ENCODE measurements around the gene ZSCAN4. TPM values are rescaled to one million over a fixed set of nuclear protein-coding genes. Genes with fewer than 3 reads are reported as not detected.

Gene ZSCAN4
- total RNA-seq, 4 donors from 2014 or later: not detected

DNA sequence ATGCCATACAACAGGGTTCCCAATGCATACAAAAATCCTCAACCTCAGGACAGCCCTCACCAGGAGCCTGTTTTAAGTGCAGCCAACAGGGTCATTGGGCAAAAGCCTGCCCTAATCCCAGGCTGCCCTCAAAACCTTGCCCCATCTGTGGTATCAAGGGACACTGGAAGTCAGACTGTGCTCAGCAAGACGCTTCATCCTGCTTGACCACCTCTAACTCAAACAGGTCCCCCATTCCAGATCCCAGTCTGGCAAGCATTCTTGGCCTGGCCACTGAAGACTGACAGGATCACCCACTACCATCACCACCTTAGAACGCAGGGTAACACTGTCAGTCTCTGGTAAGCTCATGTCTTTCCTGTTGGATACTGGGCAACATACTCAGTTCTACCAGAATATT, 15.0 kb upstream of the ZSCAN4 start:
- no peaks in the 10 kb centered on the region for H3K9me3 ChIP-seq
- H3K4me3 ChIP-seq: no peak overlapping the region
- intact Hi-C loops (cut with DNase I; ENCODE audit: low total_unique reads) (no loop called here), in situ Hi-C loops (cut with MboI; ENCODE audit: low pct_ligation_motif_present in 1 of 4, low pct_unique_long_range_greater_than_20kb in 1 of 4, low sequenced_read_pairs in 3 of 4) (no loop called here)
- DNase-seq: no peak
- H3K27ac ChIP-seq: no peak overlapping the region
- H3K4me1 ChIP-seq: no peaks in the 10 kb centered on the region
- WGBS, 2 donors (ENCODE audit: low coverage in 1 of 2): 72% methylated on average over 2 of the region's 2 CpGs; no CpG with 5 or more reads in 1 of the 2 donors
- no peaks in the 10 kb centered on the region for H3K27me3 ChIP-seq
- TF ChIP-seq, protein P1, sequence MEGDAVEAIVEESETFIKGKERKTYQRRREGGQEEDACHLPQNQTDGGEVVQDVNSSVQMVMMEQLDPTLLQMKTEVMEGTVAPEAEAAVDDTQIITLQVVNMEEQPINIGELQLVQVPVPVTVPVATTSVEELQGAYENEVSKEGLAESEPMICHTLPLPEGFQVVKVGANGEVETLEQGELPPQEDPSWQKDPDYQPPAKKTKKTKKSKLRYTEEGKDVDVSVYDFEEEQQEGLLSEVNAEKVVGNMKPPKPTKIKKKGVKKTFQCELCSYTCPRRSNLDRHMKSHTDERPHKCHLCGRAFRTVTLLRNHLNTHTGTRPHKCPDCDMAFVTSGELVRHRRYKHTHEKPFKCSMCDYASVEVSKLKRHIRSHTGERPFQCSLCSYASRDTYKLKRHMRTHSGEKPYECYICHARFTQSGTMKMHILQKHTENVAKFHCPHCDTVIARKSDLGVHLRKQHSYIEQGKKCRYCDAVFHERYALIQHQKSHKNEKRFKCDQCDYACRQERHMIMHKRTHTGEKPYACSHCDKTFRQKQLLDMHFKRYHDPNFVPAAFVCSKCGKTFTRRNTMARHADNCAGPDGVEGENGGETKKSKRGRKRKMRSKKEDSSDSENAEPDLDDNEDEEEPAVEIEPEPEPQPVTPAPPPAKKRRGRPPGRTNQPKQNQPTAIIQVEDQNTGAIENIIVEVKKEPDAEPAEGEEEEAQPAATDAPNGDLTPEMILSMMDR (IDR thresholded peaks at IDR 0.05): no peak
- no peak for TF ChIP-seq POLR2AphosphoS5 (IDR thresholded peaks at IDR 0.05)
- no peak for TF ChIP-seq POLR2A (IDR thresholded peaks at IDR 0.05)
- no peak for TF ChIP-seq EP300 (IDR thresholded peaks at IDR 0.05; ENCODE audit: low read depth)
- no peaks in the 10 kb centered on the region for H3K36me3 ChIP-seq

DNA sequence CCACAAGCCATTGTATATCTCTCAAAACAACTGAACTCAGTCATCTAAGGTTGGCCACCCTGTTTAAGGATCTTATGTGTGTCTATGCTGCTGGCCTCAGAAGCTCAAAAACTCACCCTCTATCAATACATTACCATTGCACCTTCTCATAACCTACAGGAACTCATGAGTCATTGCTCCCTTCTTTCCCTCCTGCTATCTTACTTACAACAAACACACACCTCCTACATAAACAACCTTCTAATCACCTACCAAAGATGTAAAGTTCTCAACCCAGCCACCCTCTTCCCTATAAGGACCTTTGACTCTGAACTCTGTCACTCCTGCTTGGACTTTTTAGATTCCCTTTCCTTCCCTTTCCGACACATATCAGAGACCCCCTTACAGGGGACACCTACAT, 13.3 kb upstream of the ZSCAN4 start:
- intact Hi-C loops (cut with DNase I; ENCODE audit: low total_unique reads): no loop called here
- Histone ChIP-seq H3K27me3 (peaks cover 5% of the 10 kb centered on the region), H3K9me3 (no peaks in the 10 kb centered on the region), H3K4me3 (no peak overlapping the region), H3K36me3 (no peaks in the 10 kb centered on the region), H3K27ac (no peak overlapping the region), H3K4me1 (no peaks in the 10 kb centered on the region)
- WGBS, 2 donors (ENCODE audit: low coverage in 1 of 2): 90% methylated on average over 1 of the region's 1 CpG; no CpG with 5 or more reads in 1 of the 2 donors
- TF ChIP-seq POLR2AphosphoS5 (IDR thresholded peaks at IDR 0.05) (no peak), EP300 (IDR thresholded peaks at IDR 0.05; ENCODE audit: low read depth) (no peak), POLR2A (IDR thresholded peaks at IDR 0.05) (no peak)
- TF ChIP-seq, protein P1 (IDR thresholded peaks at IDR 0.05): no peak
- in situ Hi-C loops (cut with MboI; ENCODE audit: low pct_ligation_motif_present in 1 of 4, low pct_unique_long_range_greater_than_20kb in 1 of 4, low sequenced_read_pairs in 3 of 4): no loop called here
- no peak for DNase-seq

DNA sequence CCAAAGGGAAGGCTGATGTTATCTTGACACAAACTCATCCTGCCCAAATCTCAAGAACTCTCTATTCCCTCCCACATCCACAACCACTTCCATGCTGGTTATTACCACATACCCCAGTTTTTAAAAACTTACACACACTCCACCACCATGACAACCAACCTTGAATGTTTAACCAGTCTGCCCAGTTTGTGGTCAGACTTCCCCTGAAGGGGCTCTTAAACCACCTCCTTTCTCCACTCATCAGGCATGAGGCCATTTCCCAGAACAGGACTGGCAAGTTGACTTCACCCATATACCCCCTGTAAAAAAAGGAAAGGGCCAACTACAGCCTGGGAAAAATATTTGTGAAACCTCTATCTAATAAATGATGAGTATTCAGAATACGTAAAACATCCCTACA, 12.4 kb upstream of the ZSCAN4 start:
- intact Hi-C loops (cut with DNase I; ENCODE audit: low total_unique reads): no loop called here
- no peak for TF ChIP-seq POLR2AphosphoS5 (IDR thresholded peaks at IDR 0.05)
- TF ChIP-seq EP300 (IDR thresholded peaks at IDR 0.05; ENCODE audit: low read depth): no peak
- no peak for TF ChIP-seq POLR2A (IDR thresholded peaks at IDR 0.05)
- TF ChIP-seq, protein P1 (IDR thresholded peaks at IDR 0.05): no peak
- H3K27ac ChIP-seq: no peak overlapping the region

DNA sequence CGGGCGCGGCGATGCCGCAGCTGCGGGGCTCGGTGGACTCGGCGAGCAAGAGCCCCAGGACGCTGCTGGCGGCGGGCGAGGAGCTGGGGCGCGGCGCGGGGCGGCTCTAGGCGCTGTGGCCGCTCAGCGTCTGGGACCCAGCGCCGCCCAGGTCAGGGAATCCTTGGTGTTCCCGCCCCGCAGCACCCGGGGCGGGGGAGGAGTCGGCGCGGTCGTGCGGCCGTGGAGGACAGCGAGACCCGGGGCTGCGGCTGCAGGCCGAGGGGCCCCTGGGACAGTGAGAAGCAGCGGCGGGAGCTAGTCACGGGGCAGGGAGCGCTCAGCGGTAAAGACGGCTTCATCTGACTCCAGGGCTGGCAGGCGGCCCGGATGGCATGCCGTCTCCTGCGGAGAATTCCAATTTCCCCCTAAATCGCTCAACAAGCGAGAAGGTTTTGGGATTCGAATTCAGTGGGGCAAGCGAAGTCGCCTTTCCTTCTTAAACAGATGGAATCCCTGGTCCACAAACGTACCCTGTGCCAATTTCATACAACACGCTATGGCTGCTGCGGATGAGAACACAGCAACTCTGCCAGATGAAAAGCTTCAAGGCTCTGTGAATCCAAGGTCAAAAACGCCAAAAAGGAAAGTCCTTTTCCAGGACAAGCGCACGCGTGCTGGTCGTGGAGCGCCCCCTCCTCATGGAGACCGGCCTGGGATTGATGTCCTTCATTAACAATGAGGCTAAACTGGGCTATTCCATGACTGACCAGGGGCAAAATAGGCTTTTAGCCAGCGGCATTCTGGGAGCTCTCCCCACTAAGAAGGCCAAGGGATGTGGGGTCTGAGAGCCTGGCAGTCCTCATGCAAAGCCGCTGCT, 4.2 kb upstream of the ZSCAN4 start:
- Histone ChIP-seq H3K9me3 (no peaks in the 10 kb centered on the region), H3K27me3 (peaks cover 27% of the 10 kb centered on the region), H3K27ac (peak overlapping the region; percentile 2 to 75 (median 69)), H3K4me3 (peak overlapping the region; percentile 21 to 71 (median 46)), H3K36me3 (no peaks in the 10 kb centered on the region), H3K4me1 (peaks cover 3 to 14% (median 10%) of the 10 kb centered on the region in 4 donors)
- in situ Hi-C loops (cut with MboI; ENCODE audit: low pct_ligation_motif_present in 1 of 4, low pct_unique_long_range_greater_than_20kb in 1 of 4, low sequenced_read_pairs in 3 of 4) (no loop called here), intact Hi-C loops (cut with DNase I; ENCODE audit: low total_unique reads) (no loop called here)
- DNase-seq: peak; percentile 48
- 0 to 4% methylated on average over 16 to 64 of the region's 64 CpGs for WGBS, 2 donors (ENCODE audit: low coverage in 1 of 2)
- TF ChIP-seq, protein P1 (IDR thresholded peaks at IDR 0.05): no peak
- TF ChIP-seq POLR2A (IDR thresholded peaks at IDR 0.05) (no peak), POLR2AphosphoS5 (IDR thresholded peaks at IDR 0.05) (peak in 1 of 3 donors; percentile 6), EP300 (IDR thresholded peaks at IDR 0.05; ENCODE audit: low read depth) (no peak)

More for the DNA sequence above, 12.4 kb upstream of the ZSCAN4 start:
- Histone ChIP-seq H3K27me3 (peaks cover 5% of the 10 kb centered on the region), H3K4me1 (no peaks in the 10 kb centered on the region), H3K9me3 (no peaks in the 10 kb centered on the region), H3K36me3 (no peaks in the 10 kb centered on the region), H3K4me3 (no peak overlapping the region)
- in situ Hi-C loops (cut with MboI; ENCODE audit: low pct_ligation_motif_present in 1 of 4, low pct_unique_long_range_greater_than_20kb in 1 of 4, low sequenced_read_pairs in 3 of 4): no loop called here
- no peak for DNase-seq
- 71 to 83% methylated on average over 1 of the region's 1 CpG for WGBS, 2 donors (ENCODE audit: low coverage in 1 of 2)
